Small intestine (tissue), 7 donors: Measurements from ENCODE around the gene AGPAT2. TPM values are rescaled to one million over a fixed set of nuclear protein-coding genes. Genes with fewer than 3 reads are reported as not detected.
A peak's percentile ranks its signal among the peaks of the same experiment; 100 is the strongest.
"Not testable (repeated sequence)": the region's sequence is repeated elsewhere in the genome, so short reads cannot be mapped to it uniquely, and the experiment has no call there.

Experiments used
- DNase-seq, 2 donors: peaks; one replicate each; pipeline versions ENCODE4 v3.0.0 to v3.0.0-alpha.2; 2013
- FAIRE-seq: peaks from 2 replicates; lab custom pipeline; 2012; peaks lifted over from hg19 to GRCh38; lab: Jason Lieb, UNC
- H3K27ac ChIP-seq, 3 donors: one replicate each; pipeline ENCODE4 v1.5.1; 2013; ENCODE audit warnings: low read length in 2 of 3, mild to moderate bottlenecking in 2 of 3, control low read depth in 1 of 3, inconsistent platforms in 1 of 3, low read depth in 1 of 3, moderate library complexity in 1 of 3
- H3K27me3 ChIP-seq, 3 donors: one replicate each; pipeline ENCODE4 v1.6.1; 2013; ENCODE audit warnings: low read length in 3 of 3, inconsistent platforms in 1 of 3; ENCODE audit not compliant: control insufficient read depth in 3 of 3, insufficient read depth in 3 of 3
- H3K36me3 ChIP-seq, 3 donors: one replicate each; pipeline ENCODE4 v1.6.1; 2013; ENCODE audit warnings: low read length in 3 of 3, inconsistent platforms in 1 of 3, low read depth in 1 of 3, mild to moderate bottlenecking in 1 of 3, moderate library complexity in 1 of 3; ENCODE audit not compliant: control insufficient read depth in 3 of 3, insufficient read depth in 2 of 3
- H3K4me1 ChIP-seq, 3 donors: one replicate each; pipeline ENCODE4 v1.6.1; 2013; ENCODE audit warnings: low read length in 2 of 3, inconsistent platforms in 1 of 3, low read depth in 1 of 3, mild to moderate bottlenecking in 1 of 3, moderate library complexity in 1 of 3; ENCODE audit not compliant: control insufficient read depth in 3 of 3, insufficient read depth in 2 of 3
- H3K4me3 ChIP-seq, 3 donors: one replicate each; pipeline ENCODE4 v1.5.1; 2013; ENCODE audit warnings: low read length in 3 of 3, control low read depth in 1 of 3, inconsistent platforms in 1 of 3, low read depth in 1 of 3, mild to moderate bottlenecking in 1 of 3, moderate library complexity in 1 of 3
- H3K9me3 ChIP-seq, 2 donors: one replicate each; pipeline ENCODE4 v1.6.1; 2013; ENCODE audit warnings: low read depth in 1 of 2, low read length in 1 of 2; ENCODE audit not compliant: control insufficient read depth in 2 of 2, insufficient read depth in 1 of 2
- WGBS, 3 donors: extraction: QIAGEN DNeasy Blood & Tissue Kit; methylation state at CpG; one replicate each; pipeline ENCODE4 v1.1.7; 2013; 5-methylcytosine and 5-hydroxymethylcytosine counted together
- polyA plus RNA-seq, 4 donors: library from polyadenylated mRNA; stranded (reverse) in 3 of 4; unstranded in 1 of 4; fragments of 200-250 nt in 3 of 4; fragments of 120-200 nt in 1 of 4; gene quantifications; one replicate each; pipeline versions ENCODE4 v1.2.1 to v1.2.3, GENCODE V29; 2013
- donor health status: healthy with polysubstance abuse.
- donor health status: control.
- donor health status: control.
- donor health status: Bipolar disorder and iron deficiency.
- donor health status: healthy.

Gene AGPAT2
- polyA plus RNA-seq, 4 donors = 222 to 653 (median 363) TPM

- not testable (repeated sequence) for H3K36me3 ChIP-seq, H3K27ac ChIP-seq, H3K4me3 ChIP-seq, DNase-seq, H3K9me3 ChIP-seq, FAIRE-seq
- 68 to 82% (median 81%) methylated on average over 34 to 36 of the region's 36 CpGs for WGBS, 3 donors
- peaks cover 0 to 12% (median 0%) of the 10 kb centered on the region in 3 donors for H3K4me1 ChIP-seq
- H3K27me3 ChIP-seq = peaks cover 0 to 45% (median 0%) of the 10 kb centered on the region in 3 donors
Measured at GRCh38 chr9:136632491-136633106, 54.7 kb downstream of the AGPAT2 start.

DNA sequence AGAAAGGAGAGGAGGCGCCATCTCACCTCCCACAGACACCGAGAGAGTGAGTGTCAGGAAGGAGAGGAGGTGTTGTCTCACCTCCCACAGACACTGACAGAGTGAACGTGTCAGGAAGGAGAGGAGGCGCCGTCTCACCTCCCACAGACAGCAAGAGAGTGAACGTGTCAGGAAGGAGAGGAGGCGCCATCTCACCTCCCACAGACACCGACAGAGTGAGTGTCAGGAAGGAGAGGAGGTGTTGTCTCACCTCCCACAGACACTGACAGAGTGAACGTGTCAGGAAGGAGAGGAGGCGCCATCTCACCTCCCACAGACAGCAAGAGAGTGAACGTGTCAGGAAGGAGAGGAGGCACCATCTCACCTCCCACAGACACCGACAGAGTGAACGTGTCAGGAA, 55.2 kb downstream of the AGPAT2 start:
- H3K9me3 ChIP-seq, H3K36me3 ChIP-seq, FAIRE-seq, DNase-seq, H3K27ac ChIP-seq, H3K4me3 ChIP-seq: not testable (repeated sequence)
- WGBS, 3 donors = 41 to 52% (median 52%) methylated on average over 6 to 11 of the region's 13 CpGs
- Histone ChIP-seq H3K4me1 (peaks cover 0 to 16% (median under 1%) of the 10 kb centered on the region in 3 donors), H3K27me3 (peaks cover 0 to 49% (median 0%) of the 10 kb centered on the region in 3 donors)

GRCh38 chr9:136631038-136632000, 55.9 kb downstream of the AGPAT2 start:
- no peaks in the 10 kb centered on the region for H3K9me3 ChIP-seq
- H3K36me3 ChIP-seq = no peaks in the 10 kb centered on the region
- peak; percentile 80 to 86 for DNase-seq
- no peak overlapping the region for H3K27ac ChIP-seq
- H3K4me1 ChIP-seq = peaks cover 1 to 21% (median 3%) of the 10 kb centered on the region in 3 donors
- no peak overlapping the region for H3K4me3 ChIP-seq
- 38 to 54% (median 51%) methylated on average over 31 of the region's 31 CpGs for WGBS, 3 donors
- peaks cover 0 to 51% (median 0%) of the 10 kb centered on the region in 3 donors for H3K27me3 ChIP-seq
- no peak for FAIRE-seq

GRCh38 chr9:136630662-136630992, 56.6 kb downstream of the AGPAT2 start:
- WGBS, 3 donors = 34 to 66% (median 64%) methylated on average over 12 of the region's 12 CpGs
- Histone ChIP-seq H3K27me3 (peaks cover 0 to 46% (median 0%) of the 10 kb centered on the region in 3 donors), H3K27ac (no peak overlapping the region), H3K36me3 (no peaks in the 10 kb centered on the region), H3K4me3 (no peak overlapping the region), H3K9me3 (no peaks in the 10 kb centered on the region), H3K4me1 (peaks cover 3 to 28% (median 7%) of the 10 kb centered on the region in 3 donors)
- DNase-seq = no peak
- FAIRE-seq = no peak

GRCh38 chr9:136629879-136630661, 57.2 kb downstream of the AGPAT2 start:
- no peaks in the 10 kb centered on the region for H3K36me3 ChIP-seq
- FAIRE-seq (no peak), DNase-seq (peak; percentile 57 to 65)
- H3K27ac ChIP-seq = no peak overlapping the region
- no peaks in the 10 kb centered on the region for H3K9me3 ChIP-seq
- H3K27me3 ChIP-seq = peaks cover 0 to 45% (median 0%) of the 10 kb centered on the region in 3 donors
- H3K4me3 ChIP-seq = no peak overlapping the region
- 14 to 29% (median 21%) methylated on average over 18 to 19 of the region's 19 CpGs for WGBS, 3 donors
- peaks cover 3 to 34% (median 11%) of the 10 kb centered on the region in 3 donors for H3K4me1 ChIP-seq

DNA sequence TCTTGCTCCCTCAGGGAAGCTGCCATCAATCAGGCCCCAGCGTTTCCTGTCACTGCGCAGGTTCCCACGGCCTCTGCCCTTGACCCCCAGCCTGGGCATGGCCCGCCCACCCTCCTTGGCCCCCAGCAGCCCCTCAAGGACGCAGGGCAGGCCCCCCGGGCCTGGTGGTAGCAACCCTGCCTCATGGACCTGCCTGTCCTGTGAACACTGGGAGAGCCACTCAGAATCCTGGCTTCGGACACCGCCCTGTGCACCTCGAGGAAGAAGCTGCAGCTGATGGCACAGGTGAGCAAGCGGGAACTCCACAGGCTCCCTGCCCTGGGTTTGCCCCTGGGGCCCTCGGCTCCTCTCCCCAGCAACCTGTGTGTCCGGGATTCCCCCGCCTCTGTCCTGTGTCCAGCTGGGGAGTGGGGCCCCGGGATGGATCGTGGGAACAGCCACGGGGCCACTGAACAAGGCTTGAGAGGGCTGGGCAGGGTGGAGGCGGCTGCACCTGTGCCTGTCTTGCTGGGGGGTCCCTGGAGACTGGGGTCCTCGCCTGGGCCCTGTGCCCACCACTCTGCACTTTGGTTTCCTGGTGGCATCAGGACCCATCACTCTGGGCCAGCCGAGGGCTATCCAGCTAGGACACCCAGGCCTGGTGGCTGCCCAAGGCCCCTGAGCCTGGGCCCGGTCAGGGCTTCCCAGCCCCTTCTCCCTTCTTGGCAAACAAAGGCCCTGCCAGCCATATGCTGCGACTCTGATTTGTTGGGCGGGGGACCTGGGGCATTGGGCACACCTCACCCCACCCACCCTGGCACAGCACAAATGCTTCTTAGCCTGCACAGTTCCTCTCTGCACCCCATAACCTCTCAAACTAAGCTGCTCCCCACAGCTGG, 58.0 kb downstream of the AGPAT2 start:
- Histone ChIP-seq H3K27me3 (peaks cover 0 to 42% (median 0%) of the 10 kb centered on the region in 3 donors), H3K9me3 (no peaks in the 10 kb centered on the region), H3K36me3 (no peaks in the 10 kb centered on the region), H3K27ac (no peak overlapping the region), H3K4me1 (peaks cover 3 to 42% (median 15%) of the 10 kb centered on the region in 3 donors), H3K4me3 (no peak overlapping the region)
- no peak for FAIRE-seq
- WGBS, 3 donors = 47 to 65% (median 62%) methylated on average over 19 to 22 of the region's 22 CpGs
- DNase-seq = peak in 1 of 2 donors; percentile 40

DNA sequence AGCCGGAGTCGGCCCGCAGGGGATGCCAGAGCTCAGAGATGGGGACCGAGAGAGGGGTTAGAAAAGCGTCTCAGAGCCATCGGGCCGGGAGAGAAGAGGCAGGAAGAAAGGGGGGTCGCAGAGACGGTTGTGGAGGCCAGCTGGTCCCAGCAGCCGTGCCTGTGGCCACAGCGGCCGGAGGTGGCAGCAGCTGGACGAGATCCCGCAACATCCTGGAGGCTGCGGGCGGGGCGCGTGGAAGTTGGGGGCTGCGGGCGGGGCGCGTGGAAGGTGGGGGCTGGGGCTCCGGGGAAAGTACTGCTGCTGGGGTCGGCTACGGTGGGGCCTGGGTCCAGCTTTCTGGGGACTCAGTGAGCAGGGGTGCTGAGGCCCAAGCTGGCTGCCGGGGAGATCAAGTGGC, 59.0 kb downstream of the AGPAT2 start:
- H3K36me3 ChIP-seq = no peaks in the 10 kb centered on the region
- no peak for DNase-seq
- no peaks in the 10 kb centered on the region for H3K9me3 ChIP-seq
- no peak overlapping the region for H3K4me3 ChIP-seq
- H3K27me3 ChIP-seq = peaks cover 0 to 47% (median 0%) of the 10 kb centered on the region in 3 donors
- H3K27ac ChIP-seq = no peak overlapping the region
- FAIRE-seq = no peak
- WGBS, 3 donors = 53 to 74% (median 70%) methylated on average over 23 to 26 of the region's 26 CpGs
- H3K4me1 ChIP-seq = peaks cover 3 to 42% (median 15%) of the 10 kb centered on the region in 3 donors
